GM21825 (cell line): ENCODE results near the gene TGOLN2.

Experiments
- ATAC-seq: cut with Tn5 transposase; IDR thresholded peaks from one replicate; pipeline ENCODE4 v1.9.1; 2021; ENCODE audit warnings: mild to moderate bottlenecking, moderate library complexity; ENCODE audit not compliant: unreplicated experiment

Gene TGOLN2

GRCh38 chr2:85309699-85310321, 18.0 kb downstream of the TGOLN2 start:
- no peak for ATAC-seq

GRCh38 chr2:85308896-85309555, 18.8 kb downstream of the TGOLN2 start:
- ATAC-seq, result no peak

GRCh38 chr2:85308201-85308600, 19.6 kb downstream of the TGOLN2 start:
- no peak for ATAC-seq

- ATAC-seq, result no peak
These were observed 20.3 kb downstream of the TGOLN2 start for GRCh38 chr2:85307527-85307897.

- no peak for ATAC-seq
These were observed 23.8 kb downstream of the TGOLN2 start for GRCh38 chr2:85303780-85304531.

- ATAC-seq, result no peak
These were observed 25.7 kb downstream of the TGOLN2 start for GRCh38 chr2:85302121-85302520.

- ATAC-seq, result no peak
These were observed 36.3 kb downstream of the TGOLN2 start for GRCh38 chr2:85291425-85292023.

- ATAC-seq, result no peak
These were observed 39.5 kb downstream of the TGOLN2 start for GRCh38 chr2:85288244-85288725.

- no peak for ATAC-seq
These were observed 40.1 kb downstream of the TGOLN2 start for GRCh38 chr2:85287721-85288120.

- ATAC-seq, result no peak
These were observed 40.9 kb downstream of the TGOLN2 start for GRCh38 chr2:85286918-85287317.

- ATAC-seq, result no peak
These were observed 44.1 kb downstream of the TGOLN2 start for GRCh38 chr2:85283641-85284040.

GRCh38 chr2:85282914-85283313, 44.9 kb downstream of the TGOLN2 start:
- ATAC-seq, result no peak

GRCh38 chr2:85281553-85281952, 46.2 kb downstream of the TGOLN2 start:
- no peak for ATAC-seq

GRCh38 chr2:85278361-85278760, 49.4 kb downstream of the TGOLN2 start:
- ATAC-seq, result no peak

- no peak for ATAC-seq
These were observed 50.2 kb downstream of the TGOLN2 start for GRCh38 chr2:85277416-85278158.

GRCh38 chr2:85276571-85277118, 51.1 kb downstream of the TGOLN2 start:
- ATAC-seq, result no peak

- ATAC-seq, result no peak
These were observed 51.7 kb downstream of the TGOLN2 start for GRCh38 chr2:85275984-85276540.

- no peak for ATAC-seq
These were observed 53.8 kb downstream of the TGOLN2 start for GRCh38 chr2:85273738-85274731.

- no peak for ATAC-seq
These were observed 55.4 kb downstream of the TGOLN2 start for GRCh38 chr2:85272357-85272756.
